Left ventricle myocardium superior (tissue), 1 donor: ENCODE results near the gene C1QTNF5. TPM values are rescaled to one million over a fixed set of nuclear protein-coding genes. Genes with fewer than 3 reads are reported as not detected.
A peak's percentile ranks its signal among the peaks of the same experiment; 100 is the strongest.

Experiments used
- ATAC-seq: fragments of 200-7000 bp; cut with Tn5 transposase; one replicate; pipeline ENCODE4 v1.9.1; 2020; ENCODE audit warnings: mild to moderate bottlenecking, moderate library complexity
- DNase-seq: peaks from one replicate; pipeline ENCODE4 v3.0.0-alpha.2; 2020
- intact Hi-C: fragments of 100-400 bp; cut with micrococcal nuclease; formaldehyde crosslinking; loops from one replicate; pipeline ENCODE4 v1.11.0; 2022
- total RNA-seq: library from RNA; stranded (reverse); fragmentation: NEBNext Ultra II Directional; extraction: Animal tissue kit (Norgen Biotek cat#: 25700); gene quantifications from one replicate; pipeline ENCODE4 v1.2.1, GENCODE V29; 2021
- donor health status: DM: no; HTN: yes; CAD: no; lungs with severe emphysema.

The C1QTNF5 gene
- total RNA-seq, 1 donor from 2014 or later = 14.4 TPM

DNA sequence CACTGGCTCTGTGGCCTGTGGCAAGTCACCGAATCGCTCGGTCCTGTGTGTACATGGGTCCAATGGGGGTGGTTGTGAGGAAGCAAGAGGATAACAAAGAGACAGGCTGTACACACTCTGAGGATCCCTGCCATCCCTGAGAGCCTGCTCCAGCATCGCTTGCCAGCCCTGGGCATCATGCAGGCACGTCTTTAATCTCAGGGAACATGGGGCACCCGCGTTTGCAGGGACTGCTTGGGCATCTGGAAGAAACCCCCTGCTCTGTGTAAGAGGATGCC is 1.3 kb upstream of the C1QTNF5 start:
- DNase-seq (no peak), ATAC-seq (no peak)
- intact Hi-C loops = no loop called here

DNA sequence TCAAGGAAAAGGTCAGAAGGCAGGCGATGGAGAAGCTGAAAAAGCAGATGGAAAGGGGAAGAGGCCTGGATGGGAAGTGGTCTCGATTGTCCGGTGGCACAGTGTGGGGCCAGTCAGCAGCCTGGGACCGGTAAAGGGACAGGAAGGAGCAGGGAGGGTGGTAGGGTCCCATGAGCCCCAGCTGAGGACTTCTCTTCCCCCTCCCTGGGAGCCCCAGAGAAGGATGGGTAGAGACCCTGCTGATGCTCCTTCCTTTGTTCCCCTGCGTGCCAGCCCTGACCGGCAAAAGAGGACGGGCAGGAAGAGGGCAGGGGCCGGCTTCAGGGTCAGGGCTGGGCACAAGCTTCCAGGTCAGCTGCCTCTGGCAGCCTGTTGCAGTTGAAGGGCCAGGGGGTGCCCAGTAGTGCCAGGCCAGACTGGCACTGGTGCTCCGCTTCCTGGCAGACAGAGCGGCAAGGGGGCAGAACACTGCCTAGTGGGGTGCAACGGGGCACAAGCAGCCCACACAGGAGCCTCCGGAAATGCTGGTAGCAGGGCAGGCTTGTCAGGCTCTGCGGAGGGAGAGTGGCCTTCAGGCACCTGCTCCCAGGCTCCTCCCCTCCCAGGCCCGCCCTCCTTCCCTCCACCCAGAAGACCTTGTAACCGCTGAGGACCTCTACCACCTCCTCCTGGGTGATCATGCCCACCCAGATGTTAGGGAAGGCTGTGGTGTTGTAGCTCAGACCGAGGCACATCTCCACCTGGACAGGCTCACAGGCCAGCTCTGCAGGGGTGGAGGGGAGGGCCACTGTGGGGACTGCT is 739 bp upstream of the C1QTNF5 start:
- intact Hi-C loops = no loop called here
- DNase-seq = no peak
- no peak for ATAC-seq

DNA sequence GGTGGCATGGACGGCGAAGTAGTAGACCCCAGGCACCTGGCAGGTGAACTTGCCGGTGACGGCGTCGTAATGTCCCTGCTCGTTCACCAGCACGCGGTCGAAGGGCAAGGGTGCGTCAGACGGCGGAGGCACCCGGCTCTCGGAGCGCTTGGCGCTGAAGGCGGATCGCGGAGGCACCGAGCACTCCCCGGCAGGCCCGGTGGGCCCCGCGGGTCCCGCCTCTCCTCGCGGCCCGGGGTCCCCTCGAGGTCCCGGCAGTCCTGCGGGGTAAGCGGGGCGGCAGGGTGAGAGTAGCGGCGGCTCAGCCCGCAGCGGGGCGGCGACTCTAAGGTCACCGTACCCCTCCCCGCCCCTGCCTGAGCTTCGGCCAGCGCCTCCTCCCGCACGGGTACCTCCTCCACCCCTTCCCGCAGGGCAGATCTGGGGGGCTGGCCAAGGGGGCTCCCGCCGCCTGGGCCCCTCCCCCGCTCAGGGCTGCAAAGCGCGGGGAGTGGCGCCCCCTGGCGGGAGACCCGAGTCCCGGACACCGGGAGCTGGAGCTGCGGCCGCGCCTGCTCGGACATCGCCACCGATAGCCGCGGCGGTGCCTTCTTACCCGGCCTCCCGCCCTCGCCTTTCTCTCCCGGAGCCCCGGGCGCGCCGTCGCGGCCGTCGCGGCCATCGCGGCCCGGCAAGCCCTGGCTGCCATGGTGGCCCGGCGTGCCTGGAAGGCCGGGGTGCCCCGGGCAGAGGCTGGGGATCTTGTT is 921 bp downstream of the C1QTNF5 start:
- ATAC-seq = peak; percentile 78
- intact Hi-C loops = no loop called here

DNA sequence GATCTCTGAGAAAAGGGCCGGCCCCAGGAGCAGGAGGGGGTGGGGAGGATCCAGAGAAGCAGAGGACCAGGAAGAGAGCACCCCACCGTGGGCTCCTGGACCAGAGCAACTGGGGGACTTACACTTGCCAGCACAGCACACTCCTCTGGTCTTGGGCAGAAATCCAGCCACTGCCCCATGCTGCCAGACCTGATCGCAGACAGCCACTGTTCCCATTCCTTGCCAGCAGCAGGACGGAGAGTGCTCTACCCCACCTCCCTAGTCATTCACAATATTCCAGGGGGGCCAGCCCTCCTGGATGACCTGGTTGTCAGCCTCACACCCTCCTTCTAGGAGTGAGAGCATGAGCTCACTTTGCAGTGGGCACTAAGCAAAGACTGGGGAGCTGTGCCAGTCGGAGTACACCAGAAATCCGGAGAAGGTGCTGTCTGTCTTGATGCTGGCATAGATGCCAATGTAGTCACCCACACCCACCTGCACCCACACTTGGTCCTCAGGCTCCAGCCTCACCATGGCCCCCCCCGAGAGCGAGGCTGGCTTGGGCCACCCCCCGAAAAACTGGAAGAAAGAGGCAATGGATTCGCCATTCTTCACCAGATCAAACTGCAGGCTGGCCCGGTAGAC is 1.6 kb downstream of the C1QTNF5 start:
- ATAC-seq = peak; percentile 8
- intact Hi-C loops = no loop called here

More for the DNA sequence above, 921 bp downstream of the C1QTNF5 start:
- peak; percentile 88 for DNase-seq

DNA sequence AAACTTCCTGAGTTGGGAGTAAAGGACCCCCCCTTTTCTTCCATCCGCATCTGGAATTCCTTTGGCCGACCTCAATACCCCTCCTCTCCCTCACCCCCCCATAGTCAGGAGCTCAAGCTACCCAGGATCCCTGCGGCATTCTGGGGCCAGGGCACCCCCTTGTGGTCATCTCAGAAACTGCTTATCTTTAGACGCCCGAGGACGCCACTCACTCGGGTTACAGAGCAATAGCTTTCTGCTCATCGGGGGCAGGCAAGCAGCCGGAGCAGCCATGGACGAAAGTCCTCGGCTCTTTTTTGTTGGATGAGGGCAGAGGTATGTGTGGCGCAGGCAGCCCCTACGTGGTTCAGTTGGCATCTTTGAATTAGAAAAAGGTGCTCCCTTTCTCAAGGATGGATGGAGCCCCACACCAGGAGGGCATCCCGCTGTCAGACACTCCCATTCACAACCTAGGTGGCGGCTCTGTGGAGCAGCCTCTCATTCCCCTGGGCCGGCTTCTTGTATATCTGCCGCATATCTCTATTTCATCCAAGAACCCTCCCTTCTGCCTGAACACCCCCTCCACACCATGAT is 2.3 kb downstream of the C1QTNF5 start:
- DNase-seq (peak; percentile 71), ATAC-seq (peak; percentile 16)
- intact Hi-C loops = no loop called here

More for the DNA sequence above, 1.6 kb downstream of the C1QTNF5 start:
- DNase-seq = peak; percentile 56

DNA sequence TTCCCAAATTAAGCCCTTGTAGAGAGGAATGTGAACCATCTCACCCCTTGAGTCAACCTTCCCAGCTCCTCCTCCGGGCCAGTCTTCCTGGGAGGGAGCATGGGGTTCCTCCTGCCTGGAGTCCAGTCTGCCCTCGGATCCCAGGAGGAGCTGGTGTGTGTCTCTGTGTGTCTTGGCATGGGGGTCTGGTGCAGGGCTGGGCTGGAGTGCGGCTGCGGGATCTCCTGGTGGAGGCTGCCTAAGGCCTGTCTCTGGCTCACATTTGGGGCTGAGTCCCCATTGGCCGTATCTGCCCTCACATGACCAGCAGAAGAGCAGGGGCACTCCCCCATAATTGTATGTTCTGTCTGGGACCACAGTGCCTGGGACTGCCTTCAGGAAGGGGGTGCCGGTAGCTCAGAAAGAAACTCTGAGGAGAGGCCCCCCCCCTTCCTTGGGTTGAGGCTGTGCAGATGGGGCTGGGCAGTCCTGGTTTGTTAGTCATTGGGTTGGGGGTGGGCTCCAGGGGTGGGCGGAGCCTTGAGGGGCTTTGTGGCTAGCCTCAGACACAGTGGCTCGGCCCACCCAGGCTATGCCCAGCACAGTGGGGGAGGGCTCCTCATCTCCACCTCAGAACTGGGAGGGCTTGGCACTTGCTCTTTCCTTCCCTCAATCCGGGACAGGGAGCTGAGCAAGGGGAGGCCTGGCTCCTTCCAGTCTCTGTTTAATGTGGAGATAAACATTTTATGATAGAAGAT is 2.9 kb downstream of the C1QTNF5 start:
- intact Hi-C loops = no loop called here
- DNase-seq = no peak
- no peak for ATAC-seq

GRCh38 chr11:119336744-119337469 is 3.8 kb downstream of the C1QTNF5 start:
- ATAC-seq = no peak
- intact Hi-C loops = no loop called here
- no peak for DNase-seq

DNA sequence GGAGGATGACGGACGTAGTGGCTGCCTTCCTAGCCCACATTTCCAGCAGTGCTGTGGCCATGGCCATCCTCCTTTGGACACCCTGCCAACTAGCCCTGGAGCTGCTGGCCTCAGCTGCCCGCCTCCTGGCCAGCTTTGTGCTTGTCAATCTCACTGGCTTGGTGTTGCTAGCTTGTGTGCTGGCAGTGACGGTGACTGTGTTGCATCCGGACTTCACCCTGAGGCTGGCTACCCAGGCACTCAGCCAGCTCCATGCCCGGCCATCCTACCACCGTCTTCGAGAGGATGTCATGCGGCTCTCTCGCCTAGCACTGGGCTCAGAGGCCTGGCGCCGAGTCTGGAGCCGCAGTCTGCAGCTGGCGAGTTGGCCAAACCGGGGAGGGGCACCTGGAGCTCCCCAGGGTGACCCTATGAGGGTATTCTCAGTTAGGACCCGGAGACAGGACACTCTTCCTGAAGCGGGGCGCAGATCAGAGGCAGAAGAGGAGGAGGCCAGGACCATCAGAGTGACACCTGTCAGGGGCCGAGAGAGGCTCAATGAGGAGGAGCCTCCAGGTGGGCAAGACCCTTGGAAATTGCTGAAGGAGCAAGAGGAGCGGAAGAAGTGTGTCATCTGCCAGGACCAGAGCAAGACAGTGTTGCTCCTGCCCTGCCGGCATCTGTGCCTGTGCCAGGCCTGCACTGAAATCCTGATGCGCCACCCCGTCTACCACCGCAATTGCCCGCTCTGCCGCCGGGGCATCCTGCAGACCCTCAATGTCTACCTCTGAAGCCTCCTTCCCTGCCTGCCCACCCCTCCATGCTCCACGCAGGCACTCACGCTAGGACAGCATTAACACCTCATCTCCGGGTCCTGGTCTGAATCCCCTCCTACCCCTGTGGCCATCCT is 4.8 kb downstream of the C1QTNF5 start:
- DNase-seq (peak; percentile 50), ATAC-seq (no peak)
- intact Hi-C loops = no loop called here

DNA sequence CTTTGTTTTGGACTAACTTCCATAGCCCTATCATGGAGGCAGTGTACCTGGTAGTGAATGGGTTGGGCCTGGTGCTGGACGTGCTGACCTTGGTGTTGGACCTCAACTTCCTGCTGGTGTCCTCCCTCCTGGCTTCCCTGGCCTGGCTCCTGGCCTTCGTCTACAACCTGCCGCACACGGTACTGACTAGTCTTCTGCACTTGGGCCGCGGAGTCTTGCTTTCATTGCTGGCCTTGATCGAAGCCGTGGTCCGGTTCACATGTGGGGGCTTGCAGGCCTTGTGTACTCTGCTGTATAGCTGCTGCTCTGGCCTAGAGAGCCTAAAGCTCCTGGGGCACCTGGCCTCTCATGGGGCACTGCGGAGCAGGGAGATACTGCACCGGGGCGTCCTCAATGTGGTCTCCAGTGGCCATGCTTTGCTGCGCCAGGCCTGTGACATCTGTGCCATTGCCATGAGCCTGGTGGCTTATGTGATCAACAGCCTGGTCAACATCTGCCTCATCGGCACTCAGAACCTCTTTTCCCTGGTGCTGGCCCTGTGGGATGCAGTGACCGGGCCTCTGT is 5.5 kb downstream of the C1QTNF5 start:
- no peak for DNase-seq
- intact Hi-C loops = no loop called here
- ATAC-seq = no peak

- intact Hi-C loops = no loop called here
- DNase-seq (peak; percentile 92), ATAC-seq (peak; percentile 92)
These were observed 6.3 kb downstream of the C1QTNF5 start, which contains the start of gene RNF26 for GRCh38 chr11:119334174-119334930. TSS of gene RNF26 (plus strand) at chr11:119334527. CDS start at chr11:119335123, 596 bp downstream.

DNA sequence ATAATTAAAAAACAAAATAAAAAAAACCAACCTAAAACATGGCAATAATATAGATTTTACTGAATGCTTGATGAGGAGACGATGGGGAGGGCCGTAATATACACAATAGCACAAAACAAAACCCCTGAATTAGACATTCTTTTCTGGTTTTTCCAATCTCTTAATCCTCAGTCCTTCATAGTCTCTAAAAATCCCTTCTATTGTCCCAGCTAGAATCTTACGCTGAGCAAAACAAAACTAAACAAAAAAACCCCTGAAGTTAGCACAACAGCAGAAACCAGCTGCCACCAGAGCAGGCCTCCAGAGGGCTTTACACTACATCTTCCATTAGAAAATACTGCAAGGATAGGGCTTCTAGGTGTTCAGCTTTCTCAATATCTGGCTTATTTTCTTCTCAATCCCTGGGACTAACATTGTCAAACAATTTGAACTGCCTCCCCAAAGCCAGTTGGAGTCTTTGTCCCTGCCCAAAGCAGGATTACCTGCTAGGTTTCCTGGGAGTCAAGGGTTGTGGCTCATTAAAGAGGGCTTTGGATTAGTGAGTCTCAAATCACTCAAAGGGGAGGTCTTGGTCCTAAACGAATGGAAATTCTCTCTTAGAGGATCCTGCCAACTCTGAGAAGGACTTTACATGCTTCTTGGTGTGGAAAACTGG is 8.4 kb downstream of the C1QTNF5 start:
- intact Hi-C loops = no loop called here
- DNase-seq (no peak), ATAC-seq (no peak)

- DNase-seq (no peak), ATAC-seq (no peak)
- intact Hi-C loops = no loop called here
These were observed 10.4 kb downstream of the C1QTNF5 start for GRCh38 chr11:119330237-119330636.

DNA sequence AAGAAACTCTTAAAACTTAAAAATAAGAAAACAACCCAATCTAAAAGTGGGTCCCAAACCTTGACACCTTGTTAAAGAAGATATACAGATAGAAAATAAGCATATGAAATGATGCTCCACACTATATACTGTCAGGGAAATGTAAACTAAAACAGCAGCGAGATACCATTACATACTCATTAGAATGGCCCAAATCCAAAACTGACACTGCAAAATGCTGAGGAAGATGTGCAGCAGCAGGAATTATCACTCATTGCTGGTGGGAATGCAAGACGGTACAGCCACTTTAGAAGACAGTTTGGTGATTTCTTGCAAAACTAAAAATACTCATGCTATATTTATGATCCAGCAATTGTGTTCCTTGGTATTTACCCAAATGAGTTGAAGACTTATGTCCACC is 11.4 kb downstream of the C1QTNF5 start:
- DNase-seq (no peak), ATAC-seq (no peak)
- intact Hi-C loops = no loop called here

DNA sequence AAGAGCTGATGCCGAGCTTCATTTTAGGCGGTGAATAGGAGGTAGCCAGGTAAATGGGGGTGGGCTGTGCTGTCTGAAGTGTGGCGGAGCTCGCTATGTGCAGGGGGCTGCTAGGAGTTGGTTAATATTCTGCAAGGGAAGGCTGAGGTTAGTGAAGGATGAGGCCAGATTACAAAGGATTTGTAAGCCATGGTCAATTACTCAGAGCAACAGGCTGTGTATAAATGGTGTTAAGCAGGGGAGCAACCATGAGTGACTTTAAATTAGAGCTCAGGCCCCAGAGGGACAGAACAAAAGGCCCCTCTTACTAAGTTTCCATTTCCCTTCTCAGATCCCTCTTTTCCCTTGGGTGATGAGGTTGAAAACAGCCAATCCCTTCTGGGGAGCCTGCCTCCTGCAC is 16.5 kb downstream of the C1QTNF5 start:
- ATAC-seq (no peak), DNase-seq (no peak)
- intact Hi-C loops = no loop called here

DNA sequence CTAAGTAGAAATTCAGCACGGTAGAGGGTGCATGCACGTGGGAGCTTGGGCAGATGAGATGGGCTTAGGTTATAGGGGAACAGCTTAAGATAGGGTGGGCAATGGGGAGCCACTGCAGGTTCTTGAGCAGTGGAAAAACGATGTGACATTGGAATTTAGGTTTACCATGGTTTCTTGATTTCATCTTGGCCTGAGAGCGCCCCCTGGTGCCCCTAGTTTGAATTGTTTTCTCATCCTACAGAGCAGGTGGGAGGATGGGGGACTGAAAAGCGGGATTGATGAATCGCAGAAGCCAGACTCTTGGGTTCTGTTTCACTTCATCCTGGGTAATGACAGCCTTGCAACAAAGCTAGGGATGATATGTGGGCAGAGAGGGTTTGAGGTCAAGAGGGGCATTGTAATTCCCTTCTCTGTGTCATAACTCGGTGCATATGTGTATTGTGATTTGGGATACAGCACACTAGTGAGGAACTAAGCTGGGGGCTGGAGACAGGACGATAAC is 17.1 kb downstream of the C1QTNF5 start:
- DNase-seq = peak; percentile 73
- ATAC-seq = peak; percentile 7
- intact Hi-C loops = no loop called here

DNA sequence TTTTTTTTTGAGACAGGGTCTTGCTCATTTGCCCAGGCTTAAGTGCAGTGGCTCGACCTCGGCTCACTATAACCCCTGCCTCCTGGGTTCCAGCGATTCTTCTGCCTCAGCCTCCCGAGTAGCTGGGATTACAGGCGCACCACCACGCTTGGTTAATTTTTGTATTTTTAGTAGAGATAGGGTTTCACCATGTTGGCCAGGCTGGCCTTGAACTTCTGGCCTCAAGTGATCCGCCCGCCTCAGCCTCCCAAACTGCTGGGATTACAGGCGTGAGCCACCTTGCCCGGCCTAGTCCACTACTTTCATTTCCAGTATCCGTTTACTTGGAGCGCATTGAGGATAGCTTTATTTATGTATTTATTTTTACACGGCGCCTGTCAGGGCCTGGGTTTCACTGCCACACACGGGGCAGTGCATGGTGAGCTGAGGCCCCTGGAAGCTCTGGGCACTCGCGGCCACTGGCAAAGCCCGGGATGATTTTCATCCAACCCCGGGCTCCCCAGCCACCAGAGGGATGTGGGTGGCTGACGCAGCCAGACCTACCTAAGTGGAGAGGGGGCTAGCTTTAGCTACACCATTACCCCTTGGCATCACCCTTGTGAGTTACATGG is 17.7 kb downstream of the C1QTNF5 start:
- ATAC-seq = no peak
- DNase-seq = no peak
- intact Hi-C loops = no loop called here
